Pancreas (tissue), 10 donors: Measurements from ENCODE around the gene PMM2. TPM values are rescaled to one million over a fixed set of nuclear protein-coding genes. Genes with fewer than 3 reads are reported as not detected.

Experiments
- ATAC-seq, 4 donors: fragments of 200-7000 bp; cut with Tn5 transposase; one replicate each; pipeline versions ENCODE4 v1.8.0 to v1.9.1; 2020; ENCODE audit warnings: mild to moderate bottlenecking in 4 of 4, moderate library complexity in 4 of 4
- DNase-seq, 6 donors: peaks; one replicate each; pipeline ENCODE4 v3.0.0-alpha.2; 2020
- FAIRE-seq: peaks from 2 replicates; lab custom pipeline; 2012; peaks lifted over from hg19 to GRCh38; lab: Jason Lieb, UNC
- H3K27ac ChIP-seq, 4 donors: fragments of 200-600 bp; sonication (generic); 1 replicate in 3 of 4; 2 replicates in 1 of 4; pipeline versions ENCODE4 v1.5.0 to v1.8.0; 2020
- H3K27me3 ChIP-seq, 4 donors: fragments of 200-600 bp; one replicate each; pipeline ENCODE4 v1.8.0; 2021
- H3K36me3 ChIP-seq, 3 donors: fragments of 200-600 bp; sonication (generic) in 1 of 3; one replicate each; pipeline versions ENCODE4 v1.5.0 to v1.8.0; 2020 to 2021
- H3K4me1 ChIP-seq, 3 donors: fragments of 200-600 bp; one replicate each; pipeline ENCODE4 v1.8.0; 2021
- H3K4me3 ChIP-seq, 4 donors: fragments of 200-600 bp; sonication (generic) in 2 of 4; one replicate each; pipeline versions ENCODE4 v1.5.0 to v1.8.0; 2020 to 2021
- H3K9me3 ChIP-seq, 4 donors: fragments of 200-600 bp; one replicate each; pipeline ENCODE4 v1.8.0; 2021
- CTCF ChIP-seq, 4 donors: fragments of 200-600 bp; sonication (generic) in 3 of 4; IDR thresholded peaks; one replicate each; pipeline versions ENCODE4 v1.5.0 to v1.8.0; 2021; ENCODE audit warnings: antibody characterized with exemption in 4 of 4
- WGBS, 2 donors: extraction: QIAGEN DNeasy Blood & Tissue Kit; methylation state at CpG; one replicate each; pipeline ENCODE4 v1.1.7; 2013; 5-methylcytosine and 5-hydroxymethylcytosine counted together
- intact Hi-C, 3 donors: fragments of 100-400 bp; cut with DNase I; formaldehyde crosslinking; loops; one replicate each; pipeline versions ENCODE4 v1.11.1 to v1.14.2; 2022
- polyA plus RNA-seq, 2 donors: library from polyadenylated mRNA; stranded (reverse); fragments of 200-250 nt; gene quantifications; one replicate each; pipeline ENCODE4 v1.2.3, GENCODE V29; 2013
- total RNA-seq, 6 donors: library from RNA; stranded (reverse); fragmentation: NEBNext Ultra II Directional in 4 of 6; extraction: Animal tissue kit (Norgen Biotek cat#: 25700) in 4 of 6; gene quantifications; one replicate each; pipeline versions ENCODE4 v1.2.1 to v1.2.4, GENCODE V29; 2021 to 2023
- donor health status: healthy with polysubstance abuse.
- donor health status: DM: no; HTN: no; CAD: no; lungs with moderate emphysema.
- donor health status: DM: no; HTN: no; CAD: no.
- donor health status: control.
- donor health status: control.
- donor health status: Bipolar disorder and iron deficiency.
- donor health status: DM: yes; HTN: yes; CAD: no.
- donor health status: DM: no; HTN: no; CAD: no.
- donor health status: DM: no; HTN: no; CAD: no.
- donor health status: DM: yes; HTN: yes; CAD: no.

Gene PMM2
- total and polyA plus RNA-seq, 8 donors, result 19.2 to 40.3 (median 28.7) TPM

- DNase-seq (no peak), ATAC-seq (no peak), FAIRE-seq (no peak)
- Histone ChIP-seq H3K36me3 (peaks cover 0 to 43% (median 4%) of the 10 kb centered on the region in 3 donors), H3K9me3 (no peaks in the 10 kb centered on the region), H3K4me1 (no peaks in the 10 kb centered on the region), H3K27me3 (no peaks in the 10 kb centered on the region), H3K4me3 (no peak overlapping the region), H3K27ac (no peak overlapping the region)
- intact Hi-C loops, result no loop called here
- WGBS, 2 donors, result 91 to 95% methylated on average over 12 of the region's 12 CpGs
- TF ChIP-seq CTCF (IDR thresholded peaks at IDR 0.05), result no peak
These were observed 29.4 kb upstream of the PMM2 start for GRCh38 chr16:8768283-8768682.

GRCh38 chr16:8768692-8769091 is 28.9 kb upstream of the PMM2 start:
- TF ChIP-seq CTCF (IDR thresholded peaks at IDR 0.05), result no peak
- intact Hi-C loops, result no loop called here
- FAIRE-seq, result no peak

DNA sequence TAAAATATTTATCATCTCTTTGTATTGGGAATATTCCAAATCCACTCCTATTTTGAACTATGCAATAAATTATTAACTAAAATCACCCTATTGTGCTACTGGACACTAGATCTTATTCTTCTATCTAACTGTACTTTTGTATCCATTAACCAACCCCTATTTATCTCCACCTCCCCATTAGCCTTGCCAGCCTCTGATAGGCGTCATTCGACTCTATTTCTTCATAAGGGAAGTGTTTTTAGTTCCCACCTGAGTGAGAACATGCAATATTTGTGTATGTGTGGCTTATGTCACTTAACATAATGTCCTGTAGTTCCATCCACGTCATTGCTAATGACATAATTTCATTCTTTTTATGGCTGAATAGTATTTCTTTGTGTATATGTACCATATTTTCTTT is 24.1 kb upstream of the PMM2 start:
- FAIRE-seq (no peak), ATAC-seq (peak in 2 of 4 donors; percentile 29 to 30), DNase-seq (no peak)
- intact Hi-C loops, result no loop called here
- no peaks in the 10 kb centered on the region for H3K4me1 ChIP-seq
- H3K27ac ChIP-seq, result no peak overlapping the region
- no peak overlapping the region for H3K4me3 ChIP-seq
- no peaks in the 10 kb centered on the region for H3K9me3 ChIP-seq
- no peak for TF ChIP-seq CTCF (IDR thresholded peaks at IDR 0.05)
- 15 to 24% methylated on average over 3 of the region's 3 CpGs for WGBS, 2 donors
- H3K27me3 ChIP-seq, result no peaks in the 10 kb centered on the region
- peaks cover 0 to 49% (median 4%) of the 10 kb centered on the region in 3 donors for H3K36me3 ChIP-seq

More at GRCh38 chr16:8768692-8769091, 28.9 kb upstream of the PMM2 start:
- H3K27me3 ChIP-seq, result no peaks in the 10 kb centered on the region
- 89 to 90% methylated on average over 12 of the region's 12 CpGs for WGBS, 2 donors
- no peaks in the 10 kb centered on the region for H3K4me1 ChIP-seq
- ATAC-seq, result no peak
- DNase-seq, result no peak
- H3K36me3 ChIP-seq, result peaks cover 0 to 43% (median 4%) of the 10 kb centered on the region in 3 donors
- H3K4me3 ChIP-seq, result no peak overlapping the region
- no peaks in the 10 kb centered on the region for H3K9me3 ChIP-seq
- H3K27ac ChIP-seq, result no peak overlapping the region

DNA sequence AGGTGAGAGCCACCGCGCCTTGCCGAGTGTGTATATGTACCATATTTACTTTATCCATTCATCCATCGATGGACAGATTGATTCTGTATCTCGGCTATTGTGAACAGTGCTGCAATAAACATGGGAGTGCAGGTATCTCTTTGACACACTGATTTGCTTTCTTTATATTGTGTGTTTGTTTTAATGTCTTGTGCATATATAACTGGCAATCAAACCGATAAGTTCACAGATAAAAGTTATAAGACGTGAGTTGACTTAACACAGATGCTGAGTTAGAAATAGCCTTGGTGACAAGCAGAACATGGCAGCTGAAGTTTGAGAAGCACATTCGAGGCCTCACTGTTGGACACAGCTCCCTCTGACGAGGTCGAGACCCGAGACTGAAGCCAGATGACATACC is 23.4 kb upstream of the PMM2 start:
- H3K4me1 ChIP-seq, result no peaks in the 10 kb centered on the region
- no peaks in the 10 kb centered on the region for H3K9me3 ChIP-seq
- peaks cover 0 to 49% (median 0%) of the 10 kb centered on the region in 3 donors for H3K36me3 ChIP-seq
- H3K27ac ChIP-seq, result no peak overlapping the region
- FAIRE-seq, result no peak
- H3K4me3 ChIP-seq, result no peak overlapping the region
- WGBS, 2 donors, result 52 to 62% methylated on average over 11 of the region's 11 CpGs
- no peaks in the 10 kb centered on the region for H3K27me3 ChIP-seq
- intact Hi-C loops, result no loop called here
- no peak for DNase-seq
- ATAC-seq, result no peak
- TF ChIP-seq CTCF (IDR thresholded peaks at IDR 0.05), result no peak

DNA sequence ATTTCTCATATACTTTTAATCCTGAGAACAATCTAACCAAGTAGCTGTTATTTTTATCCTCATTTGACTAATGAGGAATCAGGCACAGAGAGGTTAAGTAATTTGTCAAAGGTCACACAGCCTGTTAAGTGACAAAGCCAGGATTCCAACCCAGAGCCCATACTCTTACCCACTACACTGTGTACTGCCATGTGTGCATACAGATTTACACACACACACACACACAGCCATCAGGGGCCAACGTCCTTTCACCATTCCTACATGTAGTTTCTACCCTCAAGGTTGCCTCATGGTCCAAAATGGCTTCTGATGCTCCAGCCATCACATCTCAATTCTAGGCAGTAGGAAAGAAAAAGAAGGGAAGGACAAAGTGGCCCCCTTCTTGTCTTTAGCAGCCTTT is 22.3 kb upstream of the PMM2 start:
- Histone ChIP-seq H3K9me3 (no peaks in the 10 kb centered on the region), H3K4me1 (no peaks in the 10 kb centered on the region), H3K36me3 (peaks cover 0 to 53% (median 0%) of the 10 kb centered on the region in 3 donors), H3K27ac (no peak overlapping the region), H3K4me3 (no peak overlapping the region), H3K27me3 (no peaks in the 10 kb centered on the region)
- intact Hi-C loops, result no loop called here
- ATAC-seq (no peak), FAIRE-seq (no peak), DNase-seq (no peak)
- WGBS, 2 donors, result 88 to 96% methylated on average over 1 of the region's 1 CpG
- no peak for TF ChIP-seq CTCF (IDR thresholded peaks at IDR 0.05)
